Activated CD4-positive, alpha-beta T cell treated with anti-CD3 and anti-CD28 coated beads for 48 hours (primary cell): Measurements from ENCODE around the gene LCE4A.

Experiments
- DNase-seq: peaks from one replicate; pipeline ENCODE4 v3.0.0-alpha.2; 2020

Gene LCE4A

DNA sequence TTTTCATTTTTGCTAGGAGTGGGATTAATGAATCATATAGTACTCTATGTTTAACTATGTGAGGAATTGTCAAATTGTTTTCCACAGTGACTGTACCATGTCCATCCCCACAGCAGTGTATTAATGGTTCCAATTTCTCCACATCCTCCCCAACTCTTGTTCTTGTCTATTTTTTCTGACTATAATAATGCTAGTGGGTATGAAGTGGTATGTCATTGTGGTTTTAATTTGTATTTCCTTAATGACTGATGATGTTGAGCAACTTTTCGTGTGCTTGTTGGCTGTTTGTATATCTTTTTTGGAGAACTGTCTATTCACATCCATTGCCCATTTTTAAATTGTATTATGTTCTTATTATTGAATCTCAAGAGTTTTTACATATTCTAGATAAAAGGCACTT, 39.9 kb downstream of the LCE4A start:
- DNase-seq, result no peak

DNA sequence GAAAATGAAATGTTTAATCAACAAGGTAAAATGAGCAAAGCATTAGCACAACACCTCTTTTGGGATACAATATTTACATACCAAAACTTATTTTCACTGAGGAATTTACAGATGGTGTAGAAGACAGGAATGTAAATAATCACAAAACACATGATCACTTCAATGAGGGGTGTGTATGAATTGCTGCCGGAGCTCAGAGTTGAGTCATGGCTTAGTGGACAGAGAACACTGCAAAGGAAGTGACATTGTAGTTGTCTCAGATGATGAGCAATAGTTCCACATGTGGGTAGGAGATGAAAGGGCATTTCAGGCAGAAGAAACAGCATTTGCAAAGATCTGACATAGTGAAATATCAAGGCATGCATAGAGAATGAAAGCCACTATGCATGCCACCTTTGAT, 44.3 kb downstream of the LCE4A start:
- DNase-seq, result no peak

DNA sequence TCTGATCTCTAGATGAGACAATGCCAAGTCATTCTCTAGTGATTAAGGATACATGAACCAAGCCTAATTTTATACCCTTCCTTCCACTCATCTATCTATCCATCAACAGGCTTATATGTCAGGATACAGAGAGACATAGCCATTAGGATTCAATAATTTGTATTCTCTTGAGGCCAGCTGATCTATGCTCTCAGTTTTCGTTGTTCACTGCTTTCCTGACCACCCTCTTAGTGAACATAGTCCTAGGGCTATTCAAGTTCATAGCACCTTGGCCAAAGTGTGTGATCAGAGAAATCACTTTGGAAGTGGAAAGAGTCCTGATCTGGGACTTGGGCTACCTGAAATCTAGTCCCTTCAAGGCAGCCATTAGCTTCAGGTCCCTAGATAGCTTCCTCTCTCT, 45.6 kb downstream of the LCE4A start:
- DNase-seq, result no peak

DNA sequence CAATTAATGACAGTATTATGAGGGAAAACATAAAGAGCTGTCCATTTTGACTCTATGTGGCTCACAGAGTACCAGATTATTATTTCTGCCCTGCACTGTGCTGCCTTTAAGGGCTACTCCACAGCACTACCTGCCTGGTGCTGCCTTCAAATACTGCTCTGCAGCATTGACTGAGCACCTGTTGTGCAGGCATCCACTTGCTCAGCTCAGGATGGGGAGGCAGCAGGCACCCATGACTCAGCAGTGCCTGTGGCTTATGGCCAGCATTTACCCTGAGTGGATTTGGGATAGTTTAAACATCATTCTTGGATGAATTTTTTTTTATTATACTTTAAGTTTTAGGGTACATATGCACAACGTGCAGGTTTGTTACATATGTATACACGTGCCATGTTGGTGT, 48.9 kb downstream of the LCE4A start:
- DNase-seq, result no peak

DNA sequence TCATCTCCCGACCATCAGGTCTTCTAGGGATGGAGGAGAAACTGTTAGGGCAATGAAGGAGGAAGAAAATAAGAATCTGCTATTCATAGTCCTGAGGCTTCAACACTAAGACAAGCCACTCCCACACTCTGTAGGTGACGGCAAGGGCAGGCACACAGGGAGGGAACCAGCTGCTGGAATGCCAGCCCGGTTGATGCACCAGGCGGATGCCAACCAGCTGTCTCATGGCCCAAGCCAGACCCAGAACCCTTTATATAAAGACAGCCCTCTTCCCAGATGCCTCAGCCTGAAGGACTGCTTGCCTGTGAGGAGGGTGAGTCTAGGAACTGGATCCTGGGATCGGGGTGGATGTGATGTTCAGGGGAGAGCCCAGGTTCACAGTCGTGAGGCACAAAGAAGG, 49.8 kb downstream of the LCE4A start, which contains the start of gene KPRP:
KPRP (plus strand) TSS at position 279 of the 400 bp plus-strand sequence. CDS start 1,564 bp downstream, outside the sequence.
- no peak for DNase-seq

DNA sequence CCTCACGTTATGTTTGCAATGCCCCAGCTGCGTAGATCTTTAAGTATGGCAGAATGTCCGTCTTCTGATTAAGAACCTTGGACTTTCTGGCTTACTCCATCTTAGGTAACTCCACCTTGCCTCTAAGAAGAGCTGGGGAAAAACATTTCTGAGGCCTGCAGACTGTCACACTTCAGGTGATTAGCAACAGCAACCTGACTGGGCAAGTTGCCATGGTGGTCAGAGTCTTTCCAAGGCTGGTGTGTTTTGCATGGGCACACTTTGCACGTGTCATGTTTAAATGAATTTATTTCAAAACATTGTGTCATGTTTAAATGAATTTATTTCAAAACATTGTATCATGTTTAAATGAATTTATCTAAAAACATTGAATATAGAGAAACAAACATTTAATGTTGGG, 50.7 kb downstream of the LCE4A start:
- no peak for DNase-seq
